Measurements from ENCODE around the gene ATOSA. TPM values are rescaled to one million over a fixed set of nuclear protein-coding genes. Genes with fewer than 3 reads are reported as not detected.

Gene ATOSA
- total and polyA plus RNA-seq, 2 experiments from 2014 or later = 6.8 to 26.0 TPM

GRCh38 chr15:52697051-52697450 lies 17.9 kb upstream of the ATOSA start:
- Histone ChIP-seq H3K27ac (no peak overlapping the region), H4K20me1 (ENCODE audit: insufficient read depth, poor library complexity, severe bottlenecking) (no peaks in the 10 kb centered on the region), H3K4me2 (no peak overlapping the region), H3K4me3 (no peak overlapping the region), H3K4me1 (ENCODE audit: insufficient read depth) (no peaks in the 10 kb centered on the region), H3K79me2 (no peaks in the 10 kb centered on the region), H3K36me3 (replicated peaks; ENCODE audit: insufficient read depth, low read depth) (no peaks in the 10 kb centered on the region), H3K9me2 (replicated peaks; ENCODE audit: insufficient read depth) (no peaks in the 10 kb centered on the region), H3K9me3 (ENCODE audit: low read depth) (no peaks in the 10 kb centered on the region), H2AFZ (no peak overlapping the region), H3K27me3 (no peaks in the 10 kb centered on the region)
- DNase-seq (ENCODE audit: low spot score) = no peak
- no peak for TF ChIP-seq EZH2 (IDR thresholded peaks at IDR 0.05; ENCODE audit: borderline replicate concordance)
- TF ChIP-seq EZH2phosphoT487 (IDR thresholded peaks at IDR 0.05; ENCODE audit: low read depth, severe bottlenecking, unreplicated experiment) = no peak
- no peak for TF ChIP-seq CTCF (IDR thresholded peaks at IDR 0.05; ENCODE audit: poor library complexity)
- WGBS (ENCODE audit: low lambda C conversion rate, missing lambda C conversion rate) = 92% methylated on average over 2 of the region's 2 CpGs

GRCh38 chr15:52695154-52695553 lies 16.0 kb upstream of the ATOSA start:
- TF ChIP-seq CTCF (IDR thresholded peaks at IDR 0.05; ENCODE audit: poor library complexity) (no peak), EZH2 (IDR thresholded peaks at IDR 0.05; ENCODE audit: borderline replicate concordance) (no peak), EZH2phosphoT487 (IDR thresholded peaks at IDR 0.05; ENCODE audit: low read depth, severe bottlenecking, unreplicated experiment) (no peak)
- no peaks in the 10 kb centered on the region for H3K79me2 ChIP-seq
- DNase-seq (ENCODE audit: low spot score) = no peak
- H3K27me3 ChIP-seq = no peaks in the 10 kb centered on the region
- no peaks in the 10 kb centered on the region for H3K9me3 ChIP-seq (ENCODE audit: low read depth)
- H2AFZ ChIP-seq = no peak overlapping the region
- H4K20me1 ChIP-seq (ENCODE audit: insufficient read depth, poor library complexity, severe bottlenecking) = no peaks in the 10 kb centered on the region
- H3K27ac ChIP-seq = no peak overlapping the region
- H3K4me1 ChIP-seq (ENCODE audit: insufficient read depth) = no peaks in the 10 kb centered on the region
- H3K36me3 ChIP-seq (replicated peaks; ENCODE audit: insufficient read depth, low read depth) = no peaks in the 10 kb centered on the region
- 84% methylated on average over 2 of the region's 2 CpGs for WGBS (ENCODE audit: low lambda C conversion rate, missing lambda C conversion rate)
- H3K4me2 ChIP-seq = no peak overlapping the region
- no peaks in the 10 kb centered on the region for H3K9me2 ChIP-seq (replicated peaks; ENCODE audit: insufficient read depth)
- no peak overlapping the region for H3K4me3 ChIP-seq

- Histone ChIP-seq H3K9me2 (replicated peaks; ENCODE audit: insufficient read depth) (no peaks in the 10 kb centered on the region), H3K4me3 (no peak overlapping the region), H3K9me3 (ENCODE audit: low read depth) (no peaks in the 10 kb centered on the region), H3K36me3 (replicated peaks; ENCODE audit: insufficient read depth, low read depth) (no peaks in the 10 kb centered on the region), H4K20me1 (ENCODE audit: insufficient read depth, poor library complexity, severe bottlenecking) (no peaks in the 10 kb centered on the region), H3K27ac (no peak overlapping the region), H2AFZ (no peak overlapping the region), H3K4me1 (ENCODE audit: insufficient read depth) (no peaks in the 10 kb centered on the region), H3K27me3 (no peaks in the 10 kb centered on the region), H3K4me2 (no peak overlapping the region), H3K79me2 (no peaks in the 10 kb centered on the region)
- TF ChIP-seq EZH2 (IDR thresholded peaks at IDR 0.05; ENCODE audit: borderline replicate concordance) (no peak), CTCF (IDR thresholded peaks at IDR 0.05; ENCODE audit: poor library complexity) (no peak), EZH2phosphoT487 (IDR thresholded peaks at IDR 0.05; ENCODE audit: low read depth, severe bottlenecking, unreplicated experiment) (no peak)
- WGBS (ENCODE audit: low lambda C conversion rate, missing lambda C conversion rate) = 83% methylated on average over 1 of the region's 1 CpG
- DNase-seq (ENCODE audit: low spot score) = no peak
Observed at GRCh38 chr15:52689562-52689961, 10.4 kb upstream of the ATOSA start.

GRCh38 chr15:52683580-52683979 lies 4.4 kb upstream of the ATOSA start:
- WGBS (ENCODE audit: low lambda C conversion rate, missing lambda C conversion rate) = 81% methylated on average over 1 of the region's 1 CpG
- Histone ChIP-seq H3K27ac (no peak overlapping the region), H3K4me2 (no peak overlapping the region), H3K4me3 (no peak overlapping the region), H3K9me2 (replicated peaks; ENCODE audit: insufficient read depth) (no peaks in the 10 kb centered on the region), H3K79me2 (no peaks in the 10 kb centered on the region), H4K20me1 (ENCODE audit: insufficient read depth, poor library complexity, severe bottlenecking) (no peaks in the 10 kb centered on the region), H3K27me3 (no peaks in the 10 kb centered on the region), H3K9me3 (ENCODE audit: low read depth) (no peaks in the 10 kb centered on the region), H2AFZ (no peak overlapping the region), H3K36me3 (replicated peaks; ENCODE audit: insufficient read depth, low read depth) (no peaks in the 10 kb centered on the region), H3K4me1 (ENCODE audit: insufficient read depth) (no peaks in the 10 kb centered on the region)
- DNase-seq (ENCODE audit: low spot score) = no peak
- TF ChIP-seq EZH2phosphoT487 (IDR thresholded peaks at IDR 0.05; ENCODE audit: low read depth, severe bottlenecking, unreplicated experiment) = no peak
- no peak for TF ChIP-seq CTCF (IDR thresholded peaks at IDR 0.05; ENCODE audit: poor library complexity)
- TF ChIP-seq EZH2 (IDR thresholded peaks at IDR 0.05; ENCODE audit: borderline replicate concordance) = no peak
